ENCODE measurements around the gene ALKBH8.

DNA sequence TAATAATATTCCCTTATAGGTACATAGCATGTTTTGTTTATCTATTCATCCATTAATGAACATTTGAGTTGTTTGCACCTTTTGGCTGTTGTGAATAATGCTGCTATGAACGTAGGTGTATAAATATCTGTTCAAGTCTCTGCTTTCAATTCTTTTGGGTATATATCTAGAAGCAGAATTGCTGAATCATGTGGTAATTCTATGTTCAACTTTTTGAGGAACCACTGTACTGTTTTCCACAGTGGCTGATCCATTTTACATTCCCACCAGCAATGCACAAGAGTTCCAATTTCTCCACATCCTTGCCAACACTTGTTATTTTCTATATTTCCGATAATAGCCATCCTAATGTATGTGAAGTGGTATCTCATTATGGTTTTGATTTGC, 56.7 kb downstream of the ALKBH8 start:
- TF ChIP-seq, protein P1, sequence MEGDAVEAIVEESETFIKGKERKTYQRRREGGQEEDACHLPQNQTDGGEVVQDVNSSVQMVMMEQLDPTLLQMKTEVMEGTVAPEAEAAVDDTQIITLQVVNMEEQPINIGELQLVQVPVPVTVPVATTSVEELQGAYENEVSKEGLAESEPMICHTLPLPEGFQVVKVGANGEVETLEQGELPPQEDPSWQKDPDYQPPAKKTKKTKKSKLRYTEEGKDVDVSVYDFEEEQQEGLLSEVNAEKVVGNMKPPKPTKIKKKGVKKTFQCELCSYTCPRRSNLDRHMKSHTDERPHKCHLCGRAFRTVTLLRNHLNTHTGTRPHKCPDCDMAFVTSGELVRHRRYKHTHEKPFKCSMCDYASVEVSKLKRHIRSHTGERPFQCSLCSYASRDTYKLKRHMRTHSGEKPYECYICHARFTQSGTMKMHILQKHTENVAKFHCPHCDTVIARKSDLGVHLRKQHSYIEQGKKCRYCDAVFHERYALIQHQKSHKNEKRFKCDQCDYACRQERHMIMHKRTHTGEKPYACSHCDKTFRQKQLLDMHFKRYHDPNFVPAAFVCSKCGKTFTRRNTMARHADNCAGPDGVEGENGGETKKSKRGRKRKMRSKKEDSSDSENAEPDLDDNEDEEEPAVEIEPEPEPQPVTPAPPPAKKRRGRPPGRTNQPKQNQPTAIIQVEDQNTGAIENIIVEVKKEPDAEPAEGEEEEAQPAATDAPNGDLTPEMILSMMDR (IDR thresholded peaks at IDR 0.05; ENCODE audit: low read depth, low read length) = no peak
- no peak for TF ChIP-seq EZH2phosphoT487 (IDR thresholded peaks at IDR 0.05; ENCODE audit: low read depth)

Measured in OCI-LY3 (cell line).